Neural cell (in vitro differentiated cells): ENCODE data around the gene KCNK15. TPM values are rescaled to one million over a fixed set of nuclear protein-coding genes. Genes with fewer than 3 reads are reported as not detected.

Experiments used
- H2AFZ ChIP-seq: fragments of 200-600, 300-800 bp; sonication (generic), shearing (Covaris generic); 2 replicates; pipeline ENCODE4 v1.6.0; 2014; ENCODE audit warnings: low read depth, mild to moderate bottlenecking, antibody characterized with exemption, low read length, moderate library complexity
- H3F3A ChIP-seq: fragments of 200-600 bp; shearing (Covaris generic); 2 replicates; pipeline ENCODE4 v1.6.1; 2016; ENCODE audit warnings: mild to moderate bottlenecking, moderate library complexity, mixed read lengths, antibody characterized with exemption, low read length; ENCODE audit not compliant: insufficient read depth, poor library complexity, severe bottlenecking
- H3K27ac ChIP-seq: fragments of 200-600, 300-800 bp; sonication (generic), shearing (Covaris generic); 2 replicates; pipeline ENCODE4 v1.5.1; 2014; ENCODE audit warnings: mild to moderate bottlenecking, low read length, moderate library complexity
- H3K27me3 ChIP-seq: fragments of 300-800, 200-600 bp; sonication (generic), shearing (Covaris generic); 2 replicates; pipeline ENCODE4 v1.6.0; 2014; ENCODE audit warnings: mild to moderate bottlenecking, low read depth, low read length, moderate library complexity; ENCODE audit not compliant: insufficient read depth
- H3K36me3 ChIP-seq: fragments of 300-800, 200-600 bp; sonication (generic), shearing (Covaris generic); 2 replicates; pipeline ENCODE4 v1.5.1; 2014; ENCODE audit warnings: mild to moderate bottlenecking, antibody characterized with exemption, low read length, moderate library complexity; ENCODE audit not compliant: insufficient read depth
- H3K4me2 ChIP-seq: fragments of 300-800, 200-600 bp; sonication (generic), shearing (Covaris generic); 2 replicates; pipeline ENCODE4 v1.6.0; 2014; ENCODE audit warnings: mild to moderate bottlenecking, low read length
- H3K4me3 ChIP-seq: fragments of 300-800, 200-600 bp; sonication (generic), shearing (Covaris generic); 2 replicates; pipeline ENCODE4 v1.5.1; 2014; ENCODE audit warnings: mild to moderate bottlenecking, low read length, moderate library complexity
- H3K79me2 ChIP-seq: fragments of 200-600 bp; shearing (Covaris generic); replicated peaks from 2 replicates; pipeline ENCODE4 v1.6.0; 2014; ENCODE audit warnings: mild to moderate bottlenecking, low read length, moderate library complexity; ENCODE audit not compliant: insufficient read depth
- H3K9ac ChIP-seq: fragments of 300-800, 200-600 bp; sonication (generic), shearing (Covaris generic); 2 replicates; pipeline ENCODE4 v1.6.1; 2016; ENCODE audit warnings: mild to moderate bottlenecking, low read length, mixed read lengths
- H3K9me2 ChIP-seq: fragments of 200-600 bp; shearing (Covaris generic); 2 replicates; pipeline ENCODE4 v1.6.1; 2016; ENCODE audit warnings: mild to moderate bottlenecking, low read length, mixed read lengths; ENCODE audit not compliant: insufficient read depth
- H3K9me3 ChIP-seq: fragments of 200-600, 300-800 bp; sonication (generic), shearing (Covaris generic); 2 replicates; pipeline ENCODE4 v1.6.1; 2016; ENCODE audit warnings: mild to moderate bottlenecking, mixed run types, low read length, moderate library complexity, mixed read lengths
- H4K20me1 ChIP-seq: fragments of 200-600 bp; shearing (Covaris generic); 2 replicates; pipeline ENCODE4 v1.6.1; 2016; ENCODE audit warnings: mild to moderate bottlenecking, mixed run types; ENCODE audit not compliant: insufficient read depth
- CTCF ChIP-seq: fragments of 450-650 bp; IDR thresholded peaks from 2 replicates; pipeline ENCODE4 v1.5.1; 2014; ENCODE audit warnings: antibody characterized with exemption, mild to moderate bottlenecking, moderate library complexity; ENCODE audit not compliant: poor library complexity, severe bottlenecking
- EP300 ChIP-seq: fragments of 450-650 bp; conservative IDR thresholded peaks from 2 replicates; pipeline ENCODE4 v1.6.1; 2014; ENCODE audit warnings: antibody characterized with exemption, mild to moderate bottlenecking, moderate library complexity; ENCODE audit not compliant: poor library complexity, severe bottlenecking
- EZH2 ChIP-seq: fragments of 200-600, 300-800 bp; shearing (Covaris generic), sonication (generic); IDR thresholded peaks from 2 replicates; pipeline ENCODE4 v1.6.1; 2014; ENCODE audit warnings: antibody characterized with exemption, low read length, borderline replicate concordance, mild to moderate bottlenecking; ENCODE audit not compliant: insufficient read depth, poor library complexity, severe bottlenecking
- MXI1 ChIP-seq: fragments of 450-650 bp; conservative IDR thresholded peaks from 2 replicates; pipeline ENCODE4 v1.6.1; 2014; ENCODE audit warnings: antibody characterized with exemption, mild to moderate bottlenecking; ENCODE audit not compliant: poor library complexity, severe bottlenecking
- POLR2AphosphoS5 ChIP-seq: IDR thresholded peaks from 2 replicates; pipeline ENCODE4 v1.6.1; 2012
- RAD21 ChIP-seq: fragments of 450-650 bp; conservative IDR thresholded peaks from 2 replicates; pipeline ENCODE4 v1.6.1; 2014; ENCODE audit warnings: antibody characterized with exemption, mild to moderate bottlenecking, moderate library complexity
- REST ChIP-seq: IDR thresholded peaks from 2 replicates; pipeline ENCODE4 v1.6.1; 2012; ENCODE audit warnings: borderline replicate concordance
- SMC3 ChIP-seq: fragments of 450-650 bp; conservative IDR thresholded peaks from 2 replicates; pipeline ENCODE4 v1.6.1; 2014; ENCODE audit warnings: antibody characterized with exemption, mild to moderate bottlenecking, moderate library complexity; ENCODE audit not compliant: poor library complexity
- TAF1 ChIP-seq: IDR thresholded peaks from 2 replicates; pipeline ENCODE4 v1.6.1; 2012; ENCODE audit warnings: low read depth
- polyA plus RNA-seq: library from polyadenylated mRNA; depleted of rRNA; stranded (reverse); fragments of >200 nt; gene quantifications from 2 replicates; pipeline ENCODE4 v1.2.3, GENCODE V29; 2014

Gene KCNK15
- polyA plus RNA-seq, 1 donor from 2014 or later = not detected

- Histone ChIP-seq H3K4me3 (no peak overlapping the region), H3K79me2 (no peaks in the 10 kb centered on the region), H3K36me3 (no peaks in the 10 kb centered on the region), H3K27ac (no peak overlapping the region), H3K9me3 (no peaks in the 10 kb centered on the region), H3K4me2 (no peak overlapping the region), H3K9me2 (no peaks in the 10 kb centered on the region), H4K20me1 (no peaks in the 10 kb centered on the region), H3K9ac (no peak overlapping the region), H3F3A (no peaks in the 10 kb centered on the region), H2AFZ (no peak overlapping the region), H3K27me3 (no peaks in the 10 kb centered on the region)
- no peak for TF ChIP-seq RAD21
- TF ChIP-seq EP300 = no peak
- no peak for TF ChIP-seq POLR2AphosphoS5
- no peak for TF ChIP-seq MXI1
- no peak for TF ChIP-seq SMC3
- no peak for TF ChIP-seq TAF1
- TF ChIP-seq CTCF = no peak
- no peak for TF ChIP-seq REST
- TF ChIP-seq EZH2 = no peak
Measured at GRCh38 chr20:44728801-44729443, 16.7 kb upstream of the KCNK15 start.

GRCh38 chr20:44730441-44730840 is 15.2 kb upstream of the KCNK15 start:
- Histone ChIP-seq H3F3A (no peaks in the 10 kb centered on the region), H3K4me2 (no peak overlapping the region), H3K27ac (no peak overlapping the region), H3K79me2 (no peaks in the 10 kb centered on the region), H4K20me1 (no peaks in the 10 kb centered on the region), H3K27me3 (no peaks in the 10 kb centered on the region), H3K9ac (no peak overlapping the region), H3K9me2 (no peaks in the 10 kb centered on the region), H3K36me3 (no peaks in the 10 kb centered on the region), H3K9me3 (no peaks in the 10 kb centered on the region), H3K4me3 (no peak overlapping the region), H2AFZ (no peak overlapping the region)
- no peak for TF ChIP-seq REST
- no peak for TF ChIP-seq TAF1
- TF ChIP-seq SMC3 = no peak
